Immature natural killer cell (primary cell): Measurements from ENCODE around the gene CPM. TPM values are rescaled to one million over a fixed set of nuclear protein-coding genes. Genes with fewer than 3 reads are reported as not detected.

Source experiments
- DNase-seq, 3 donors: peaks; one replicate each; pipeline ENCODE4 v3.0.0; 2022; ENCODE audit warnings: mixed read lengths in 1 of 3
- H3K27ac Mint-ChIP-seq, 6 donors: one replicate each; pipeline ENCODE4 v1.8.0; 2020; ENCODE audit warnings: mixed read lengths in 6 of 6, mild to moderate bottlenecking in 5 of 6, inconsistent platforms in 4 of 6, moderate library complexity in 3 of 6
- H3K27me3 Mint-ChIP-seq, 3 donors: one replicate each; pipeline ENCODE4 v1.8.0; 2020 to 2021; ENCODE audit warnings: low read depth in 3 of 3, mild to moderate bottlenecking in 3 of 3, mixed read lengths in 3 of 3, moderate library complexity in 3 of 3, inconsistent platforms in 1 of 3
- H3K36me3 Mint-ChIP-seq, 3 donors: one replicate each; pipeline ENCODE4 v1.8.0; 2020; ENCODE audit warnings: mixed read lengths in 3 of 3, inconsistent platforms in 2 of 3, mild to moderate bottlenecking in 2 of 3
- H3K4me1 Mint-ChIP-seq, 2 donors: one replicate each; pipeline ENCODE4 v1.8.0; 2020; ENCODE audit warnings: inconsistent platforms in 2 of 2, mild to moderate bottlenecking in 2 of 2, mixed read lengths in 2 of 2, moderate library complexity in 1 of 2
- H3K4me3 Mint-ChIP-seq, 5 donors: one replicate each; pipeline ENCODE4 v1.8.0; 2020; ENCODE audit warnings: mild to moderate bottlenecking in 5 of 5, mixed read lengths in 5 of 5, inconsistent platforms in 3 of 5, moderate library complexity in 3 of 5
- H3K9me3 Mint-ChIP-seq, 6 donors: one replicate each; pipeline ENCODE4 v1.8.0; 2020; ENCODE audit warnings: mild to moderate bottlenecking in 6 of 6, mixed read lengths in 6 of 6, inconsistent platforms in 4 of 6, moderate library complexity in 3 of 6
- polyA plus RNA-seq, 3 donors: library from polyadenylated mRNA; unstranded; fragments of 300-500 nt; fragmentation: Illumina TruSeq; gene quantifications; one replicate each; pipeline ENCODE4 v1.2.3, GENCODE V29; 2021

CPM gene
- polyA plus RNA-seq, 3 donors from 2014 or later: 0.06 to 0.69 TPM; not detected in 1

GRCh38 chr12:68855771-68856170 is 77.2 kb downstream of the CPM start:
- Mint-ChIP-seq H3K36me3 (no peaks in the 10 kb centered on the region), H3K9me3 (no peaks in the 10 kb centered on the region), H3K27ac (no peak overlapping the region), H3K4me1 (no peaks in the 10 kb centered on the region), H3K4me3 (no peak overlapping the region), H3K27me3 (peaks cover 0 to 6% (median 5%) of the 10 kb centered on the region in 3 donors)
- DNase-seq: no peak

GRCh38 chr12:68855111-68855510 is 77.9 kb downstream of the CPM start:
- peaks cover 0 to 6% (median 5%) of the 10 kb centered on the region in 3 donors for H3K27me3 Mint-ChIP-seq
- no peaks in the 10 kb centered on the region for H3K9me3 Mint-ChIP-seq
- no peak overlapping the region for H3K27ac Mint-ChIP-seq
- H3K4me1 Mint-ChIP-seq: no peaks in the 10 kb centered on the region
- no peak for DNase-seq
- H3K36me3 Mint-ChIP-seq: no peaks in the 10 kb centered on the region
- no peak overlapping the region for H3K4me3 Mint-ChIP-seq

- no peak overlapping the region for H3K27ac Mint-ChIP-seq
- H3K27me3 Mint-ChIP-seq: peaks cover 0 to 3% (median 3%) of the 10 kb centered on the region in 3 donors
- no peaks in the 10 kb centered on the region for H3K36me3 Mint-ChIP-seq
- H3K9me3 Mint-ChIP-seq: no peaks in the 10 kb centered on the region
- no peak for DNase-seq
- H3K4me3 Mint-ChIP-seq: no peak overlapping the region
- H3K4me1 Mint-ChIP-seq: no peaks in the 10 kb centered on the region
These were observed 78.4 kb downstream of the CPM start for GRCh38 chr12:68854554-68854953.

GRCh38 chr12:68854078-68854468 is 78.9 kb downstream of the CPM start:
- H3K4me3 Mint-ChIP-seq: no peak overlapping the region
- DNase-seq: no peak
- no peaks in the 10 kb centered on the region for H3K36me3 Mint-ChIP-seq
- H3K4me1 Mint-ChIP-seq: no peaks in the 10 kb centered on the region
- H3K27ac Mint-ChIP-seq: no peak overlapping the region
- H3K27me3 Mint-ChIP-seq: peaks cover 0 to 2% (median 1%) of the 10 kb centered on the region in 3 donors
- H3K9me3 Mint-ChIP-seq: no peaks in the 10 kb centered on the region

GRCh38 chr12:68853396-68854077 is 79.4 kb downstream of the CPM start:
- Mint-ChIP-seq H3K36me3 (no peaks in the 10 kb centered on the region), H3K27ac (no peak overlapping the region), H3K27me3 (peaks cover 0 to 2% (median 1%) of the 10 kb centered on the region in 3 donors), H3K4me1 (no peaks in the 10 kb centered on the region), H3K4me3 (no peak overlapping the region), H3K9me3 (no peaks in the 10 kb centered on the region)
- no peak for DNase-seq

- Mint-ChIP-seq H3K4me3 (no peak overlapping the region), H3K9me3 (no peaks in the 10 kb centered on the region), H3K27me3 (peaks cover 0 to 2% (median 1%) of the 10 kb centered on the region in 3 donors), H3K27ac (no peak overlapping the region), H3K4me1 (no peaks in the 10 kb centered on the region), H3K36me3 (no peaks in the 10 kb centered on the region)
- no peak for DNase-seq
These were observed 81.2 kb downstream of the CPM start for GRCh38 chr12:68851592-68852306.

- H3K4me1 Mint-ChIP-seq: no peaks in the 10 kb centered on the region
- no peak for DNase-seq
These were observed 82.6 kb downstream of the CPM start for GRCh38 chr12:68850390-68850789.

GRCh38 chr12:68846811-68847210 is 86.2 kb downstream of the CPM start:
- Mint-ChIP-seq H3K27ac (peak overlapping the region in 1 of 6 donors; percentile 48), H3K36me3 (peaks cover 4 to 7% (median 4%) of the 10 kb centered on the region in 3 donors), H3K4me3 (no peak overlapping the region), H3K4me1 (peaks cover 2 to 4% of the 10 kb centered on the region in 2 donors), H3K27me3 (peaks cover 0 to 2% (median 0%) of the 10 kb centered on the region in 3 donors), H3K9me3 (no peaks in the 10 kb centered on the region)
- no peak for DNase-seq

More at GRCh38 chr12:68850390-68850789, 82.6 kb downstream of the CPM start:
- H3K4me3 Mint-ChIP-seq: no peak overlapping the region
- H3K27ac Mint-ChIP-seq: no peak overlapping the region
- no peaks in the 10 kb centered on the region for H3K9me3 Mint-ChIP-seq
- H3K36me3 Mint-ChIP-seq: no peaks in the 10 kb centered on the region
- H3K27me3 Mint-ChIP-seq: peaks cover 0 to 2% (median 1%) of the 10 kb centered on the region in 3 donors

- Mint-ChIP-seq H3K27me3 (no peaks in the 10 kb centered on the region), H3K27ac (peak overlapping the region in 3 of 6 donors; percentile 32 to 81 (median 36)), H3K36me3 (peaks cover 10 to 13% (median 11%) of the 10 kb centered on the region in 3 donors), H3K4me3 (no peak overlapping the region), H3K9me3 (no peaks in the 10 kb centered on the region), H3K4me1 (peaks cover 2 to 4% of the 10 kb centered on the region in 2 donors)
- DNase-seq: no peak
These were observed 87.9 kb downstream of the CPM start for GRCh38 chr12:68844788-68845695.

- H3K9me3 Mint-ChIP-seq: no peaks in the 10 kb centered on the region
- H3K36me3 Mint-ChIP-seq: peaks cover 11 to 16% (median 13%) of the 10 kb centered on the region in 3 donors
- H3K27ac Mint-ChIP-seq: peak overlapping the region in 3 of 6 donors; percentile 51 to 79 (median 64)
- H3K4me1 Mint-ChIP-seq: peaks cover 2 to 4% of the 10 kb centered on the region in 2 donors
- no peak for DNase-seq
- H3K4me3 Mint-ChIP-seq: no peak overlapping the region
- H3K27me3 Mint-ChIP-seq: no peaks in the 10 kb centered on the region
These were observed 88.6 kb downstream of the CPM start for GRCh38 chr12:68844318-68844745.

GRCh38 chr12:68842784-68843567 is 90.0 kb downstream of the CPM start:
- Mint-ChIP-seq H3K4me3 (no peak overlapping the region), H3K36me3 (peaks cover 11 to 24% (median 17%) of the 10 kb centered on the region in 3 donors), H3K27ac (peak overlapping the region in 1 of 6 donors; percentile 26), H3K4me1 (peaks cover 2 to 8% of the 10 kb centered on the region in 2 donors), H3K27me3 (no peaks in the 10 kb centered on the region), H3K9me3 (no peaks in the 10 kb centered on the region)
- DNase-seq: no peak

GRCh38 chr12:68842123-68842522 is 90.8 kb downstream of the CPM start:
- DNase-seq: no peak
- H3K4me1 Mint-ChIP-seq: peaks cover 2 to 10% of the 10 kb centered on the region in 2 donors
- H3K36me3 Mint-ChIP-seq: peaks cover 11 to 25% (median 17%) of the 10 kb centered on the region in 3 donors
- no peaks in the 10 kb centered on the region for H3K27me3 Mint-ChIP-seq
- H3K4me3 Mint-ChIP-seq: no peak overlapping the region
- peak overlapping the region in 2 of 6 donors; percentile 12 to 28 for H3K27ac Mint-ChIP-seq
- no peaks in the 10 kb centered on the region for H3K9me3 Mint-ChIP-seq

- H3K36me3 Mint-ChIP-seq: peaks cover 11 to 25% (median 17%) of the 10 kb centered on the region in 3 donors
- H3K9me3 Mint-ChIP-seq: no peaks in the 10 kb centered on the region
- H3K4me1 Mint-ChIP-seq: peaks cover 2 to 10% of the 10 kb centered on the region in 2 donors
- H3K4me3 Mint-ChIP-seq: no peak overlapping the region
- no peaks in the 10 kb centered on the region for H3K27me3 Mint-ChIP-seq
- peak overlapping the region in 2 of 6 donors; percentile 28 to 67 for H3K27ac Mint-ChIP-seq
- no peak for DNase-seq
These were observed 91.3 kb downstream of the CPM start for GRCh38 chr12:68841717-68842116.
